HK-2 (cell line): ENCODE measurements around the gene SPRR3.
"Not testable (repeated sequence)": the region's sequence is repeated elsewhere in the genome, so short reads cannot be mapped to it uniquely, and the experiment has no call there.

ENCODE experiments used
- DNase-seq: peaks from one replicate; pipeline ENCODE4 v3.0.0-alpha.2; 2018; ENCODE audit not compliant: unreplicated experiment

Gene SPRR3

GRCh38 chr1:152983743-152984142 is 17.8 kb upstream of the SPRR3 start, which contains the start of gene SPRR1A:
SPRR1A (plus strand) TSS chr1:152984081; CDS start chr1:152985231, 1,150 bp downstream.
- no peak for DNase-seq

GRCh38 chr1:152986578-152986977 is 15.0 kb upstream of the SPRR3 start:
- no peak for DNase-seq

- DNase-seq = no peak
Observed at GRCh38 chr1:152993186-152993585, 8.4 kb upstream of the SPRR3 start.

- no peak for DNase-seq
Observed at GRCh38 chr1:152995842-152996241, 5.7 kb upstream of the SPRR3 start.

- DNase-seq = no peak
Observed at GRCh38 chr1:152996633-152997400, 4.7 kb upstream of the SPRR3 start.

- DNase-seq = no peak
Observed at GRCh38 chr1:152997901-152998300, 3.6 kb upstream of the SPRR3 start.

GRCh38 chr1:152998476-152998875 is 3.1 kb upstream of the SPRR3 start:
- no peak for DNase-seq

- no peak for DNase-seq
Observed at GRCh38 chr1:152999818-153000217, 1.7 kb upstream of the SPRR3 start.

- no peak for DNase-seq
Observed at GRCh38 chr1:153000294-153000693, 1.3 kb upstream of the SPRR3 start.

- DNase-seq = not testable (repeated sequence)
Observed at GRCh38 chr1:153011235-153011758, 9.7 kb downstream of the SPRR3 start.

- not testable (repeated sequence) for DNase-seq
Observed at GRCh38 chr1:153021829-153022228, 20.3 kb downstream of the SPRR3 start.

GRCh38 chr1:153022340-153022739 is 20.8 kb downstream of the SPRR3 start:
- not testable (repeated sequence) for DNase-seq

GRCh38 chr1:153023109-153023508 is 21.6 kb downstream of the SPRR3 start:
- DNase-seq = no peak

GRCh38 chr1:153024413-153024812 is 22.9 kb downstream of the SPRR3 start:
- no peak for DNase-seq

GRCh38 chr1:153025797-153026196 is 24.2 kb downstream of the SPRR3 start:
- DNase-seq = no peak

- no peak for DNase-seq
Observed at GRCh38 chr1:153028766-153029165, 27.2 kb downstream of the SPRR3 start.

GRCh38 chr1:153030895-153031294 is 29.3 kb downstream of the SPRR3 start, which contains the start of gene SPRR1B:
SPRR1B (plus strand) TSS chr1:153031203; CDS start chr1:153032346, 1,143 bp downstream.
- DNase-seq = no peak

- no peak for DNase-seq
Observed at GRCh38 chr1:153032073-153032472, 30.5 kb downstream of the SPRR3 start.

GRCh38 chr1:153032677-153033308 is 31.2 kb downstream of the SPRR3 start:
- DNase-seq = peak; percentile 57

- DNase-seq = no peak
Observed at GRCh38 chr1:153035211-153035610, 33.7 kb downstream of the SPRR3 start.

GRCh38 chr1:153040950-153041631 is 39.5 kb downstream of the SPRR3 start, which contains the start of gene SPRR2D:
SPRR2D (minus strand) TSS chr1:153041120; CDS start chr1:153040346, 774 bp downstream.
- DNase-seq = no peak

GRCh38 chr1:153049211-153049610 is 47.7 kb downstream of the SPRR3 start:
- no peak for DNase-seq
